Left forelimb (tissue), 1 donor: Measurements from ENCODE around the gene PLEKHG4B.
"Not testable (repeated sequence)": the region's sequence is repeated elsewhere in the genome, so short reads cannot be mapped to it uniquely, and the experiment has no call there.

Source experiments
- DNase-seq: peaks from one replicate; pipeline ENCODE4 v3.0.0-alpha.2; 2018; ENCODE audit warnings: low spot score

The PLEKHG4B gene

DNA sequence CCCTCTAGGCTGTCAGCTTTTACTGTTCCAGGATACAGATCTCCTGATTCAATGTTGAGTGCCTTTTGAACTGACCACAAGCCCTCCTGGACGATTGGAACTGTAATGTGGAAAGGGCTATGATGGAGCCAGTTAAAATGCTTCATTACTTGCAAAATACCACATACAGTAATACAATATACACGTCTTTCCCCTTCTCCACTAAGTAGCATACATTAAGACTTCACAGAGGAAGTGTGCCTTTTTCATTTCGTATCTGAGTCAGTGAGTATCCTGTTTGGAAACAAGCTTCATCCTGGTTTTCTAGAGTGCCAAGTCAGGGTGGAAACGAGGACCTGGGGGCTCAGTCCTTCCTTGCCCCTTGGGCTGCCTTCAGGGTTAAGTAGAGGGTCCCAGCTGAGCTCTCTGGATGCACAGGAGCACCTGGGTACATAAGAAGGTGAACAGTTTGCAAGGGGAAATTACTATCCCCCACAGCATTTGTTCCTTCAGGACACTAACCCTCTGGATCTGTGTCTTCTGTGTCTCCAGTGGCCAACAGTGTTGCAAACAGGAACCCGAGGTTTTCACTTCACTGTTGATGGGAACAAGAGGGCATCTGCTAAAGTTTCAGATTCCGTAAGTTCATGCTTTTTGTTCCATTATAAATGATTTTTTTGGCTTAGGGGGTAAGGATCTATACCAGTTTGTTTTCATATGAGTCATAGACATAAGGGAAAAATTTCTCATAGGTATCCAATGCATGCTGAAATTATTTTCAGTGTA lies 131.2 kb downstream of the PLEKHG4B start:
- DNase-seq, result not testable (repeated sequence)

DNA sequence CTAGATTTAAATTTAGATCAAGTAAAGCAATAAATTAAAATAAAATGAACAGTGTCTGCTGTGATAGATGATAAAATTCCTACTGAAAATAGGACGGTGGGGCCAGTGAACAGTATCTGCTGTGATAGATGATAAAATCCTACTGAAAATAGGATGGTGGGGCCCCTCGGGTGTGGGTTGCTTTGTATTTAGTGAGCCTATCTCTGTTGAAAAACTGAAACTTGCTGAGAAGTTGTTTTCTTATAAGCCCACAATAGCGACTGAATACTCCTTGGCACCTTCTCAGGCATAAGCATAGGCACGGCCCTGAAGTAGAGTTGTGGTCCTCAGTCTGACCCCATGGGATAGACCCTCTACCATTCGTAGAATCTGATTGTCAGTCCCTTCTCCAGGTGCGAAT lies 131.8 kb downstream of the PLEKHG4B start:
- no peak for DNase-seq

- DNase-seq, result no peak
These were observed 133.4 kb downstream of the PLEKHG4B start for GRCh38 chr5:225334-225733.

DNA sequence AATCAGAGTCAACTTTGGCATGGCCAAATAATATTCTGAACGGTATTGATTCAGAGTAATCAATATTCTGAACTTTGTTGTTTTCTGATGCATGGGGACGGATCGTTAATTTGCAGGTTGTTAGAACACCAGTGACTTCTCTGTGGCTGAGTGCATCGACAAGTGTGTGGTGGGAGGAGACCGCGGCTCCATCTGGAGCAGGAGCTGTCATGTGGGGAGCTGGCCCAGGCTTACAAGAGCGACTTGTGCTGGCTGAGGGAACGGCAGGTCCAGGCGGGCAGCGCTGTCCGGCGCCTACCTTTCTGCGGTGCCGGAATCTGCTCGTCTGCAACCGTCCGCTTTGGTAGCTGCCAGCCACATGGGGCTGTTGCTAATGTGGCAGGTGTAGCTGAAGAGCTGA lies 135.4 kb downstream of the PLEKHG4B start:
- not testable (repeated sequence) for DNase-seq

GRCh38 chr5:228886-229285 lies 136.9 kb downstream of the PLEKHG4B start:
- no peak for DNase-seq

DNA sequence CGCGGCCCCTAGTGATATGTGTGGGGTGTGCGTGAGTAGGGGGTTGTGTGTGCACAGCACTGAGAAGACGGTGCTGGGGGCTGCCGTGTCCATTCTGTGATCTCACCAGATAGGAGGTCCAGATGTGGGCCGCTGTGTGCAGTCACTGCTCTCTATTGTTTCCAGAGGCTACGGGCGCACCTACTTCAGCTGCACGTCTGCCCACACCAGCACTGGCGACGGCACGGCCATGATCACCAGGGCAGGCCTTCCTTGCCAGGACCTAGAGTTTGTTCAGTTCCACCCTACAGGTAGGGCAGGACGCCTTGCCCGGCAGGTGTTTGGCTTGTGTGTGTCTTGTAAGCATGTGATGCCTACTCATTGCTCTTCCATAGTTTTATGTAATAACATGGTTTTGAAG lies 138.7 kb downstream of the PLEKHG4B start:
- peak; percentile 34 for DNase-seq

- peak; percentile 57 for DNase-seq
These were observed 139.7 kb downstream of the PLEKHG4B start for GRCh38 chr5:231661-232060.

GRCh38 chr5:233426-233825 lies 141.5 kb downstream of the PLEKHG4B start:
- peak; percentile 36 for DNase-seq

GRCh38 chr5:234450-234849 lies 142.5 kb downstream of the PLEKHG4B start:
- DNase-seq, result peak; percentile 26

GRCh38 chr5:235527-235926 lies 143.6 kb downstream of the PLEKHG4B start:
- DNase-seq, result not testable (repeated sequence)

- not testable (repeated sequence) for DNase-seq
These were observed 146.0 kb downstream of the PLEKHG4B start for GRCh38 chr5:237931-238330.
